Anterior cingulate cortex (tissue), 58 donors: ENCODE data around the gene PITPNM1.
"Not testable (repeated sequence)": the region's sequence is repeated elsewhere in the genome, so short reads cannot be mapped to it uniquely, and the experiment has no call there.

Experiments used
- DNase-seq, 58 donors: peaks; one replicate each; lab custom pipeline; 2025; lab: John Stamatoyannopoulos, UW

The PITPNM1 gene

DNA sequence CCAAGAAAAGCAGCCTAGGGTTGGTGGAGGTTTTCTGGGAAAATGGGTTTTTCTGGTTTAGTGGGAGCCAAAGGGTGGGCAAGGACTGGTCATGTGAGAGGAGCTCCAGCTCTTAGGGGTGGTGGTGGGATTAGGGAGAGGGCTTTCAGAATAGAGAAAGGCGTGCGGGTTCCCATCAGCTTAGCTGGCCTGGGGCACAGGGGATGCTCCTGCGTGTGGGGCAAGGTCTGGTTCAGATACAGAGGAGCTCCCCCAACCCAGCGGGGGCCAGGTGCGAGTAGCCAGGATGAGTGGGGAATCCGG, 36.8 kb downstream of the PITPNM1 start:
- DNase-seq = peak in 1 of 58 donors; percentile 51

- DNase-seq = peak in 12 of 58 donors; percentile 13 to 49 (median 24)
Measured at GRCh38 chr11:67468056-67468455, 37.1 kb downstream of the PITPNM1 start.

DNA sequence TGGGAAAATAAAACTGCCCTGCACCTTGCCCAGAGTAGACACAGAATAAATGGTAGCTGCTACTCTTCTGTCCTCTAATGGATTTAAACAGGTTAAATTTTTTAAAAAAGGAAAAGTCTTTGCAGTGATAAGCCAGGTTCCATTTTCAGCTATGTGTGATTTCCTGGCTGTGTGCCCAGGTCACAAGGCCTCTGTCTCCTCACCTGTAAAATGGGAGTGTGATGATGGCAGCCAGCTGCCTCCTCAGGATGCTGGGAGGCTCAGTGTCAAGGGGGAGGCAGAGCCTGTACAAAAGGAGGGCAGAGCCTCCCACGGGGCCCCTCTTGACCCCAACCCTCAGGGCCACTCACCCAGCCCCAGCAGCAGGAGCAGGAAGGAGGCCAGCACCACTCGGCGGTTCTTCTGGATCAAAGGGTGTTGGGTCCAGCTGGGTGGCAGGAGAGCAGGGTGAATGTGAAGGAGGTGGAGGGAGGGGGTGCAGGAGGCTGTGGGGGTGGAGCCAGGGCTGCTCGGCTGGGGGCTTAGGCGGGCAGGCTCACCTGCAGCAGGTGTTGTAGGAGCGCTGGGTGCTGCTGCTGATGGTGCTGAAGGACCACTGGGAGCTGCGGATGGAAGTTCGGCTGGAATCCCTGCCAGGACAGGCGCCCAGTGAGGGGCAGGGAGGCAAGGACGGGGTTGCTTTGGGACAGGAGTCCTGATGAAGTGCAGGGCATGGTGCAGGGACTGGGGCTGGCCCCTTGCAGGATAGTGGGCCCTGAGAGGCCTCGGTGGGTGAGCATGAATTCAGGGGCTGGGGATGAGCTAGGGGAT, 38.0 kb downstream of the PITPNM1 start:
- no peak for DNase-seq

- DNase-seq = peak in 6 of 58 donors; percentile 16 to 56 (median 32)
Measured at GRCh38 chr11:67466367-67466766, 38.8 kb downstream of the PITPNM1 start.

- DNase-seq = not testable (repeated sequence)
Measured at GRCh38 chr11:67465530-67465929, 39.6 kb downstream of the PITPNM1 start.

GRCh38 chr11:67465189-67465510, 40.0 kb downstream of the PITPNM1 start:
- DNase-seq = no peak

DNA sequence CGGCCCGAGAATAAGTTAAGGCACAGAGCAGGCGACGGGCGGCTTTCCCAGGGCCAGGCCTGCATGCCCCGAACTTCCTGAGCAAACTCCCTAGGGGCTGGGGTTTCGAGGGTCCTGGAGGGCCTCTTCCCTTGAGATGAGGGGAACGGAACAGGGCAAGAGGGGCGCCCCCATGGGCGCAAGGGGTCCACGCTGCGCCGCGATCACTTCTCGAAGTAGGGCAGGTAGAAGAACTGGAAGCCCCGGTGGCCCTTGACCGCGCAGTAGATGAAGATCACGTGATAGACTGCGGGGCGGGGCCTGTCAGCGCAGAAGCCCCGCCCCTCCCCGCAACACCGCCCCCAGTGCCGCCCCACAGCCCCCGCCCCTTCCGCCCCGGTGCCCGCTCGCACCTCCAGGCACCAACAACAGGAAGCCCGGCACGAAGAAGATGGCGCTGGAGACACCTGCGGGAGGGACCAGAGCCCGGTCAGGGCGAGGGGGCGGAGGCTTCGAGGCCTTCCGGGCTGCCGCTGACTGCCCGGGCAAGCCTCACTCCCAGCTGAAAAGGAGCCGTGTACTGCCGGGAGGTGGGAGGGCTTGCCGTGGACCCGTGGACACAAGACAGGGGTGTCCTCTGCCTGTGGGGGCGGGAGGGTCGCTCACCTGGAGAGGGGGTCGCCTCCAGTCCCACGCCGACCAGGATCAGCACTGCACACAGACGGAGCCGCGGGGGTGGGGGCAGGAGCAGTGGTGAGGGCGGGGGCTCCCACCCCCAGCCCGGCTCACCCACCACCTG, 40.6 kb downstream of the PITPNM1 start:
- DNase-seq = peak in 53 of 58 donors; percentile 16 to 86 (median 62)

- DNase-seq = peak in 8 of 58 donors; percentile 12 to 72 (median 56)
Measured at GRCh38 chr11:67463680-67464410, 41.3 kb downstream of the PITPNM1 start.

DNA sequence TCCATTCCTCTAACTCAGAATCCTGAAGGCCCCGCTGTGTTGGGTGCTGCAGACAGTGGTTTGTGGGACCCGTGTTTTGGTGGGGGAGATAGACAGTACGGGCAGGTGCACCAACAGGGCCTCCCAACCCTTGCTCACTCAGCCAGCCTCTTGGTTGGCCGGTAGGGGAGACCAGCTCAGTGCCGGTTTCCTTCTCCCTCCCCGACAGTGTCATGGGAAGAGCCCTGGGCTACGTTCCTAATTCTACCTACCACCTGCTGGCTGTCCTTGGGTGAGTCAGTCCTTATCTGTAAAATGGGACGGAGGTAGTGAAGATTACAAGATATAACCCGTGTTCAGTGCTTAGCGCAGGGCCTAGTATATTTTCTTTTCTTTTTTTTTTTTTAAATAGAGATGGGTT, 42.0 kb downstream of the PITPNM1 start:
- DNase-seq = no peak

DNA sequence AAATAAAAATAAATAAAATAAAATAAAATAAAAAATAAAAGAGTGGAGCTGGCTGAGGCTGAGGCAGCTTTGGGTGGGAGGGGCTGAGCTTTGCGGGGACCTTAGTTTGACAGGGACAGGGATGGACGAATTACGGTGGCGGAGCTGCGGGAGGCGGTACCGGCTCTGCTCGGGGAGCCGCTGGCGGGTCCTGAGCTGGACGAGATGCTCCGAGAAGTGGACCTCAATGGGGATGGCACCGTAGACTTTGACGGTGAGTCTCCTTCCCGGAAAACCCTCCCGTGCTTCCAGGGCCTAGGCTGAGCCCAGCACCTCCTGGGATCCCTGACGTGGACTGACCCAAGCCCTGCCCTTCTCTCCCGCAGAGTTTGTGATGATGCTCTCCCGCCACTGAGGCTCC, 46.9 kb downstream of the PITPNM1 start:
- DNase-seq = no peak

- DNase-seq = no peak
Measured at GRCh38 chr11:67457453-67457852, 47.7 kb downstream of the PITPNM1 start.

- no peak for DNase-seq
Measured at GRCh38 chr11:67456068-67456705, 49.0 kb downstream of the PITPNM1 start.

GRCh38 chr11:67455054-67455453, 50.1 kb downstream of the PITPNM1 start, which contains the start of gene CABP4:
TSS of gene CABP4 (plus strand) at chr11:67455354. CDS start at chr11:67455424, 70 bp downstream.
- no peak for DNase-seq

GRCh38 chr11:67453816-67454732, 51.1 kb downstream of the PITPNM1 start:
- no peak for DNase-seq

GRCh38 chr11:67452141-67452952, 52.8 kb downstream of the PITPNM1 start, which contains the start of gene GPR152:
TSS of gene GPR152 (minus strand) at chr11:67452729. CDS start at chr11:67452724, 5 bp downstream.
- DNase-seq = peak in 14 of 58 donors; percentile 10 to 69 (median 36)

GRCh38 chr11:67451658-67451976, 53.5 kb downstream of the PITPNM1 start:
- no peak for DNase-seq

- no peak for DNase-seq
Measured at GRCh38 chr11:67450796-67451657, 54.1 kb downstream of the PITPNM1 start.
